Suppressor macrophage treated with lipopolysaccharide for 4 hours (primary cell): ENCODE results near the gene ZBTB47.

ENCODE experiments used
- DNase-seq: peaks from one replicate; pipeline ENCODE4 v3.0.0-alpha.2; 2020

Gene ZBTB47

DNA sequence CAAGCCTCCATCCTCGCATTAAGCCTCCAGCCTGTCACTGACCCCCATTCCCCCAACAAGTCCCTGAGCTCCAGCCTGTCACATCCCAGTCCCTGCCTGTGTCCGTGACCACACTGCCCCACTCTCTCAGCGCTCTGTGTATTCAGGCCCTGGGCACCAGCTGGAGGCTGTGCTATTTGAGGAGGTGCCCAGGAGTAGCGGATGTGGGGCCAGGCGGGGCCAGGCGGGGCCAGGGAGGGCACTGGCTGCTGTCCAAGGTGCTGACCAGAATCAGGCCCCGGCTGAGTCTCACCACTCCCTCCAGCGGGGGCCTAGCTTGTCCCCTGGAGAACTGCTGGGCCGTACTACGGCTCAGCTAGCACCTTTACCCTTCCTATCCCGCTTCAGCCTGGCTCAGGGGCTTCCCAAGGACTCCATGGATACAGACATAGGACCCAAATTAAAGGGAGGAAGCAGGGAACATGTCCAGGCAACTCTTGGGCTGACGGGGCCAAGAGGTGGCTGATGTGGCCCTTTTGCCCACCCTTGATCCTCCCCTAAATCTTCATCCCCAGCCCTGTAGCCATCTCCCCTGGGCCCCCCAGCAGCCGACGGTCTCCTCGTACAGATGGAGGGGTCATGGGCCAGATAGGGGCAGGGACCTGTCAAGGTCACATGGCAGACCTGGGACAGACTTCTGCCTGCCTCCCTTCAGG, 48.0 kb downstream of the ZBTB47 start:
- DNase-seq = peak; percentile 62

DNA sequence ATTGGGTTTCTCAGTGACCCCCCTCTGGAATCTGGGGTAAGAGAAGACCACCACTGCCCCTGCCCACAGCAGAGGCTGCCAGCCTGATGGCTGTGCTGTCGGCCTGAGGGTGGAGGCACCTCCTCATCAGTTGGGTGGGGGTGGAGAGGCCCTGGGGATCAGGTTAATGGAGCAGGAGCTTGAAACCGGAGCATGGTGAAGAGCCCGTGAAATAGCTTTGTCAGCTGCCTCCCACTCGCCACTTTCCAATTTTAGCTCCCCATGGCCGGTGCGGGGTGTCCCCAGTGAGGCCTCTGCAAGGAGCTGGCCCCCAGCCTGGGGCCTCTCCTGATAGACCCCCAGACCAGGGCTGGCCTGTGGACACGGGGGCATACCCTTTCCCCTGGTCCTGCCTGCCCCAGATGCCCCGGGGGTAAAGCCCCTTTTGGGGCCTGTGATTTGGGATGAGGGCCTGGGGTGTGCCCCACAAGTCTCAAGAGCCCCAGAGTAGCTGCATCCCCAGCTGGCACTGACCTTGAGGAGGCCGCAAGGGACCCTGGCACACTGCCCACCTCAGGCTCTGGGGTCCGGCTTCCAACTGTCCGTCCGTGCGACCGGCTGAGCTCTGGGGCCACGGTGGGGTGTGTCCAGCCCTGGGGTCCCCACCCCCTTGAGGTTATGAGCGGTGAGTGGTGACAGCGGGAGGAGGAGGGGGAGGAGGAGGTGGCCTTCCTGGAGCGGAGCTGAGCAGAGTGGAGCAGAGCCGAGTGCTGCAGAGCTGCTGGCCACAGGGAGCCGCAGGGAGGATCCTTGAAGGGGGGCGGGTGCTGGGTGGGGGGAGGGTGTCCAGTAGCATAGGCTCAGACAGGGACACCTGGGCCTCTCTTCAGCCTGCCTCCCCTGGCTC, 48.8 kb downstream of the ZBTB47 start, which contains the start of gene HHATL:
HHATL (minus strand) TSS at position 733 of the 886 bp plus-strand sequence. CDS start 1,972 bp downstream, outside the sequence.
- no peak for DNase-seq

DNA sequence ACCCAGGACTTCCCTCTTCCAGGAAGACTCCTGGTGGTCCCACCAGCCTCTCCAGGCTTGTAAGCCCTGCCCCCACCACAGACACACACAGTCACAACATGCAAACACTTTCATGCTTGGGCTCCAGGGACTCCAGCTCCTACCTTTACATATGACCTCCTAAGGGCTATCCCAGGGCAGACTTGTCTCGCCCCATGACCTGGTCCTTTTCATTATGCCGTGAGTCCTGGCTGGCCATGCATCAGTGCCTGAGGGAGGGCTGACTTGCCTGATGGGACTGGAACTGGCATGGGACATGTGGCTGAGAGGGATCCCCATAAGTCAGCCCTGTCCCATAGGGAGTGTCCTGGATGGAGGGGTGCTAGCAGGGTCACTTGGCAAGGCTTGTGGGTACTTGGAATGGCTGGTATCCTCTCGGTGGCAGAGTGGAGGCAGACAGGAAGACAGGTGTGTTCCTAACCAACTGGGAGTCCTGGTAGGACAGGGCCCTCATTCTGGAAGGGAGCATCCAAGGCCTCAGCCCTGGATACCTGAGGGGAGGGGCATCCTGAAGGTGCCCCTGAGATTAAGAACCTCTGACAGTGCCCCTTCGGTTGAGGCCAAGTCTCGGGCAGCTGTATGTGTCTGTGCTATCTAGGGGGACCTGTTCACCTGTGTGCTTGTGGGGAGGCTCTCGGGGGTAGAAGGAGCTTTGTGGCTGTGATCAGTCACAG, 49.6 kb downstream of the ZBTB47 start:
- no peak for DNase-seq

DNA sequence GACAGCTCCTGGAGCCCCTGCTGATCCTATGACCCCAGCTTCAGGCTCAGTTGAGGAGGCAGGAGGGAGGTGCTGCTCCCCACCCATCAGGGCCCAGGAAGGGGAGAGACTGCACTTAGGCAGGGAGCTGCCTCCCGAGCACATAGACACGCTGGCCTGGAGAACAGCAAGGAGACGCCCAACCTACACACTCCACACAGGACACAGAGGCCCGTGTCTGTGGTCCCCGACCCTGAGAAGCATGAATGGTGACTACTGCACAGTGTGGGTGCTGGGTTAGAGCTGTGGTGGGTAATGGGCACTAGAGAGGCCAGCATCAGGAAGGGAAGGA, 50.2 kb downstream of the ZBTB47 start:
- DNase-seq = no peak

DNA sequence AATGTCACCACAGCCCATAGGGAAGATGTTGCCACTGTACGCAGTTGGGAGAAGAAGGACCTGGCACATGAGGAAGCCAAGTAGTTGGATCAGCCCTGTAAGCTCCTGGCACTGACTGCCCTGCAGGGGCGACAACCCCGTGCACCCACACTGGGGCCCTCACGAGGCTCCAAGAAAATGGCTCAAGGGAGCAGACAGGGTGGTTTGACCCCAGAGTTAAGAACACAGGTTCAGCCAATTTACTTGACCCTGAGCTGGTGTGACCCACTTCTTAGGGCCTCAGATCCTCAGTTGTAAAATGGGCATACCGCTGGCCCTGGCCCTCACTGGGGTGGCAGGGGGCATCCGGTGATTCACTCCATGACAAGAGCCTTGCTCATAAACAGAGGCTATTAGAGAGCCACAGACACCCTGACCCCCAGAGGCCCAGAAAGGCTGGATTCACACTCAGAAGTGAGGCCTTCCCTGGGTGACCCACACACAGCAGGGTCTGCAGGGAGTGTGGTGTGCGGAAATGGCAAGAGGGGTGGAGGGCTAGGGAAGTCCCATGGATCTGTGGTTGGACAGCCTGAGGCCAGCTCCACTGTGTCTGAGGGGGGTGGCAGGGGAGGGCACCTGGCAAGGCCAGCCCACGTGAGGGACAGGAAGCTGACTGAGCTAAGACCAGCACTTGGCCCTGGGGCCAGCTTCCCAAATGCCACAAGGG, 50.8 kb downstream of the ZBTB47 start:
- DNase-seq = no peak

DNA sequence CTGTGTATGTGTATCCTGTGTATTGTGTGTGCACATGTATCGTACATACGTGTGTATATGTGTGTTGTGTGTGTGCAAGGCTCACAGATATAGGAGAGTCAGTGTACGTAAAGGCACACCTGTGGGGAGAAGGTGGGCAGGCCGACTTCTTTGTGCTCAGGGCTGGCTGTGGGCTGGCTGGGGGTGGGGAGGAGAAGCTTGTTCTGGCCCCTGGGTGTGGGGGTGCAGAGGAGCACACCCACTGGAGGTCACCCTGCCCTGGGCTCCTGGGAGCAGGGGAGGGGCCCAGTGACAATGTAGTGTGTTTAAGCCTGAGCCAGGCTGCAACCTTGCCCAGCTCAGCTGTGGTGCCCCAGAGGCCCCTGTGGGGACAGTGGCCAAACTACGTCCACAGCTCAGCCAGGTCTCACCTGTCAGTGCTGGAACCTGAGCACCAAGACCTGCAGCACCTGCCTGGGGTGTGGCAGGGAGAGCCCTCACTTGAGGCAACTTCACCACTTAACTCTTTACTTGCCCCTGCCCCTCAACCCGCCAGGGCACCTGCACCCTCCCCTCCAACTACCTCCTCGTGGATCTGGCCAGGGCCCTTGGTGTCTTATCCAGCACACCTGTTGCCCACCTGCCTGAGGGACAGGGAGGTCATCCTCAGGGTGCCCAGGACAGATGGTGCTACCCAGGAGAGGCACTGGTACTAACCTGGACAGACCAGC, 51.7 kb downstream of the ZBTB47 start:
- no peak for DNase-seq

DNA sequence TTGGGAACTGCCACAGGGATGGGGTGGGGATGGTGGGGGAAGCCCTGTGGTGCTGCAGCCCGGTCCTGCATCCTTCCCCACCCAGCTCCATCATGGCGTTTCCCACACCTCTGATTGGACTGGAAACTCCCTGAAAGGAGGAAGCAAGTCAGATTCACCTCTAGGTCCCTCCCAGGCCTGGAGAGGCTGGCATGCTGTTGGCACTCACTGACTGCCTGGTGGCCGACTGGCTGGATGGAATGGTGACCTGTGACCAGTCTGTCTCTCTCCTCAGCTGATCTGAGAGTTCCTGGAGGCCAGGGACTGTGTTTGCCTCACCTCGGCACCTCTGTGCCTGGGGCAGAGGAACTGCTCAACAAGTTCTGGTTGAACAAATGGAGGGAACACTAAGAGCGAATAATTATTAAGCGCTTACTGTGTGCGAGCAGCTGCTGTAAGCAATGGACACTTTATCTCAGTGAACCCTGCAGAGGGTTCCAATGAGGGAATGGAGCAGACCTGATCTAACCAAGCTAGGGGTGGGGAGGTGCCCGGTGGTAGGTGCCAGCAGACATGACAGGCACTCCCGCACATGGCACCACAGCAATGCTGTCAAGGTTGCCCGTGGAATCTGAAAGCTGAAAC, 52.6 kb downstream of the ZBTB47 start:
- DNase-seq = no peak

DNA sequence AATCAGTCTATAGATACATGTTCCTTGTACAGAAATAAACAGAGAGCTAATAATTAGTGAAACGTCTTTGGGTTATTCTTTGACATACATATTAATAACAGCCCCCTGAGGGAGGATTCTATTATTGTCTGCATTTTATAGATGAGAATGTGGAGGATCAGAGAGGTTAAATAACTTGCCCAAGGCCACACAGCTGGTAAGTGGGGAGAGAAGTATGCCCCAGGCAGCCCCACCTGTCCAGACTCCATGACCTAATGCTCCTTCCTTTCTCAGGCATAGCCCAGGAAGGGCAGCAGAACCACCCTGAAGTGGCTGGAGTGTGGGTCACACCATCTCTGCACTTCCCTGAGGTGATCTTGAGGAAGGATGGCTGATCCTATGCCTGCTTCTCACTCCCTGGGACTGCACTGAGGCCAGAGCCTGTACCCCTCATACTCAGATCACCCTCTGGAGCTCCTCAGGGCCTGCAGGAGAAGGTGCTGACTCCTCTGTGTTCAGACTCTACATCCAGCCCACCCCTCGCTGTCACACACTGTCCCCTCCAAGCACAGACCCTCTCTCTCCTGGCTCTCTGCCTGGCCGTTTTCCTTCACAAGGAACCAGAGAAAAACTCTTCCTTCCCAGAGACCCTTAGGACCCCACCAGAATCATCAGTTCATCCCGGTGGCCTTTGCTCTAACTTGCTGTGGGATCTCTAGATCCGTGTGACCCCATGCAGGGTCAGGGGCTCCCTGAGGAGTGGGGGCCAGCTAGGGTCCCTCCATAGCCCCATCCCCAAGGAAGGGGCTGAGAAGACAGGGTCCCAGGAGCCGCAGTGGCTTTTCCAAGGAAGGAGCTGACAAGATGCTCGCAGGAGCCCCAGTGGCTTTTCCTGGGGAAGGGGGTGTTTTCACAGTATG, 53.5 kb downstream of the ZBTB47 start:
- DNase-seq = no peak

DNA sequence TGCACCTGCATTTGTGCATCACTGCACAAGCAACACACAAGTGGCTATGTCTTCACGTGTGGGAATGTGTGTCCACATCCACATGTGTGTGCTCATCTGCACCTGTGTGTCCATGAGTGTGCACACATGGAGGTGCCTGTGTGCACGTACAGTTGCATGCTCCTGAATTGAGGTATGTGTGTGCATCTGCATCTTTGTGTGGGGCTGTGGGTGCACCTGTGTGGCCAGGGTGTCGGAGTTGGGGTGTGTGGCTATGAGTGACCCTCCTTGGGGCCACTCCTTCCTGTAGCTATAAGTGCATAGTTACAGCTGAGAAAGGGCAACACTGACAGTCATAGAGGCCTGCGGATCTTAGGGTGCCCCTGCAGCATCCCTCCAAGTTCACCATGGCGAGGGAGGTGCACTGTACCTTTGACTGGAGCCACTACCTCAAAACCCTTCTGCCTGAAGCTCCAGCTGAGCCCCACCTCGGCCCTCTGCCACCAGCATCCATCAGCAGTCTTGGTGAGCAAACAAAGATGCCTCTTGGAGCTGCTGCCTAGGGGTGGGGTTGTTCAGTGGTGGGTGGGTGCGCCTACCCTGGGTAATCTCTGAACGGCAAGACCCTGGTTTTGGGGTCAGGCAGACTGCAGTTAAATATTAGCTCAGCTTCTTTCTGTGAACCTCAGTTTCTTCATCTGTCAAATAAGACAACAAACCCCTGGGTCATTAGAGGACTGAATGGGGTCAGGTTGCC, 54.3 kb downstream of the ZBTB47 start:
- DNase-seq = no peak

DNA sequence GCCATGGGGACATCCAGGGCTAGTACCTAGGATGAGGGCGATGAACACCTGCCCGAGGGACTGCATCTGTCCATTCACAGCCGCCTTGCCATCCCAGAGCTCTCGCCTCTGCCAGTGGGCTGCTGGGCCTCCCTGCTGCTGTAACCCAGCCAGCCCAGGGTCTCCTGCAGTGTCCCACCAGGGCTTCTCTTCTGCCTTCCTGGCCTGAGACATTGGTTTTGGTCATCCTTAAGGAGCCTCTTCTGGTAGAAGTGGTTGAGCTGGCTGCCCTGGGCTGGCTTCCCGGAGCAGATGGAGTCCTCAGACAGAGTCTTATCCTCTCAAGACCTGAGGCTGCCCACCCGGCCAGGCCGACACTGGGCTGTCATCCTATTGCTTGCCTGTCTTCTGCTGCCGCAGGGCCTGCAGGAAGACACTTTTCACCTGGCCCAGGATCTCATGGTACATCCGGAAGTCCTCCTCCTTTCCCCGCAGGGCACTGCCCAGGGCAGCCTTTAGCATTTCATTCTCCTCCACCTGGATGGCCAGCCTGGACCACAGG, 55.2 kb downstream of the ZBTB47 start:
- no peak for DNase-seq

DNA sequence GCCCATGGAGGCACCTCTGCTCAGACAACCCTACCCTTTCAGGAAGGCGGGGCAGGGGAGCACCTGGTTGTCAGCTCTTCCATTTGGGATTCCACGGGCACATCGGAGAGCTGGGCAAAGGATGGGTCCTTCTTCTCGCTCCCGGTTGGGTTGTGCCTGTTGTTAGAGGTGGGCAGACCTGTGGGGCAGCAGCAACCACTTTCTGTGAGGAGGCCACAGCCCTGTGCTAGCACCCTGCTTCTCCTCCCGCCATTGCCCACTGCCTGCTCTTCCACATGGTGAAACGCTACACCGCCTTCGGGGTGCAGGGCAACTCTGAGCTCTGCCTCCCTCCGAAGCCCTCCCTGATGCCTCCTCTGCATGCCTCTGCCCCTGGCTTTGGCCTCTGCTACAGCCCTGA, 56.1 kb downstream of the ZBTB47 start:
- DNase-seq = no peak

DNA sequence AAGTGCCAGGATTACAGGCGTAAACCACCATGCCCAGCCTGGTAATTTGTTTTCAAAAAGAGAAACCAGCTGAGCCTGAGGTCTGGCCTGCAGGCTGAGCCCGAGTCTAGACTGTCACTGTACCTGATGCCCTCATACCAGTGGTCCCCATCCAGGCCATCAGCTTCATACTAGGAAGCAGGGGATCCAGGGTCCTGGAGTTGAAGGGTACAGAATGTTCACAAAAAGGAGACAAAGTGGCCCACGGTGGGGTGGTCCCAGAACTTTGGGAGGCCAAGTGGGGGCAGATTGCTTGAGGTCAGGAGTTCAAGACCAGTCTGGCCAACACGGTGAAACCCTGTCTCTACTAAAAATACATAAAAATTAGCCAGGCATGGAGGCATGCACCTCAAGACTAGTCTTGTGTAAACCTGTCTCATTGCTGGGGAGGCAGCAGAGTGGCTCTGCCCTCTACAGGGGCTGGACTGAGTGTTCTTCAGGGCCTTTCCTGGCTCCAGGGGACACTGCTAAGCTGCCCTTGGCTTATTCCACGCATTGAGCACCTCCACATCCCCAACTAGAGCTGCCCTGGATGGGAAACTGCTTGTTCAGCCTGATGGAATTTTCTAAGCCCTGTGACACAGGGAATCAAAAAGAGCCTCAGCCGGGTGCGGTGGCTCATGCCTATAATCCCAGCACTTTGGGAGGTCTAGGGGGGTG, 57.0 kb downstream of the ZBTB47 start:
- no peak for DNase-seq

DNA sequence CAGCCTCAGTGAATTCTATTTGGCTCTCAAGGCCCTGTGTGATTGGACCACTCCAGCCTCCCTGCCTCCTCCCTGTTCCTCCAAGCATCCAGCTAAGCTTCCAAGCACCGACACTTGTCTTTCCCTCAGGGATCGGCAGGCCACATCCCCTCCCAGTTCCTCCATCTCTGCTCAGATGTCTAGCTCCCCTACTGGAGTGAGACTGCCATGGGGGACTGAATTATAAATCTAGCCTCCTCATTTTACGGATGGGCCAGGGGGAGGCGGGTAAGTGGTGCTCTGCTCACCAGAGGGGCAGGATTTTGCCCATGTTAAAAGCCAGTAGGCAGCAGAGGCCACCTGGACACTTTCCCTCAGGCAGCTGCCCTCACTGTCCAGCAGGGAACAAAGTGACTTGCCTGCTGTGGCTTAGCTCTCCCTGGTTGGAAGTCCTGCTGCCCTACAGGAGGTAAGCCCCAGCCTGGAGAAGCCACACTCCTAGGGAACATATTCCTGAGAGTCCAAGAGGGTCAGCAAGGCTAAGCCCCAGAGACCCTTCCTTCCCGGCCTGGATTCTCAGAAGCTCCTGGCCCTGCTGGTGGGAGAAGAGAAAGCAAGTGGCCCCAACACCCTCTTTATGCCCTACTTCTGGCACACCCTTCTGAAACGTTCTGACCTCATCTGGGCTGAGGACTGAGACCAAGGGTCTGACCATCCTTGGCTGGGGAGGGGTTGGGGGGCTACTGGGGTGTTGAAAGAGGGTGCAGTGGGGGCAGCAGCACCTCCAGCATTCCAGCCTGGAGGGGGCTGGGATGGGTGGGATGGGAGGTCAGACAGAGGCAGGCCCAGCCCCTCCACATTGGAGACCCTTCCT, 58.2 kb downstream of the ZBTB47 start:
- no peak for DNase-seq

DNA sequence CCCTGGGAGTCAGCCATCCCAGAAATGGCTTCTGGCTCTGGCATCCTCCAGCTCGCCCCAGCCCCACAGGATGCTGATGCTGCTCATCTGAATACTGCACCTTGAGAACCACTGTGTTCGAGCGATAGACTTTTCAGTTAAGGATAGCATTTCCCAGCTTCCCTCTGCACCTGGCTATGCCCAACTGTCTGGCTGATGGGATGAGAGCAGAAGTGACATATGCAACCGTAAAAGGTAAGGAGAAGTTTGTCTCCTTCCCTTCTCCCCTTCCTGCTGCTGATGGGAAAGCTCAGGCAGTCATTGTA, 58.8 kb downstream of the ZBTB47 start:
- no peak for DNase-seq

DNA sequence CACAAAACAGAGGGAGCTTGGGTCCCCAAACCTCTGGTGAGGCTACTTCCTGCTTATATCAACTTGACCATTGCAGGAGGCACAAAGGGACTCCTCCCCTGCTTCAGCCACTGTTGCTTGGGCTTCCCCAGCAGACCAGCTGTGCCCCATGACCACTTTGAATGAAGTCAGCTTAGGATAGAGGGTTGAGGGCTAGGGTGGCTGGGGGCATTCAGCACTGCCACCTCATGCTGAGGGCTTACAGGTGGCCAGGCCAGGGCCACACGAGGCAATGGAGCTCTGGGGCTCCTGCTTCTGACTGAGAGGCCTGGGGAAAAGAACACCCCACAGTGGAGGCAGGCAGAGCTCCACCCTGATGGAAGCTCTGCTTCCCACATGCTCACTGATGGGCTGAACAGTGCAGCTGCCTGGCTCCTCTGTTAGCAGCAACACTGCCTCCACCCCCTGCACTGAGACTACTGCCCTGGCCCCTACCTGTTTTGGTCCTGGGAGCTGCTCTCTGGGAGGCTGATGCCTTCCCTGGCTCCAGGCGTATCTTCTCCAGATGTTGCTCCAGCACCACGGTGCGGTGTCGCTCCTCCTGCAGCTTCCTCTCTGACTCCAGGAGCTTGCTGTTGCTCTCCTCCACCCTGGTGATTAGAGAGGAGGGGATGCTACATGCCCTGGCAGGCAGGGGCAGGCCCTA, 59.3 kb downstream of the ZBTB47 start:
- no peak for DNase-seq

DNA sequence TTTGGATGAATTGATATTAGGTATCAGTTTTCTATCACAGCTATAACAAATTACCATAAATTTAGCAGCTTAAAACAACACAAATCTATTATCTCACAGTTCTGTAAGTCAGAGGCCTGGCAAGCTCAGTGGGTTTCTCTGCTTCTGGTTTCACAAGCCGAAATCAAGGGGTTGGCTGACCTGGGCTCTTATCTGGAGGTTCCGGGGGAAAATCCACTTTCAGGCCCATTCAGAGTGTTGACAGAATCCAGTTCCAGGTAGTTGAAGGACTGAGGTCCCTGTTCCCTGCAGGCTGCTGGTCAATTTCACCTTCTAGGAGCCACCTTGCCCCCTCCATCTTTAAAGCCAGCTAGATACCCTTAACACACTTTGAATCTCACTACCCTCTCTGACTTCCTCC, 60.2 kb downstream of the ZBTB47 start:
- DNase-seq = no peak

DNA sequence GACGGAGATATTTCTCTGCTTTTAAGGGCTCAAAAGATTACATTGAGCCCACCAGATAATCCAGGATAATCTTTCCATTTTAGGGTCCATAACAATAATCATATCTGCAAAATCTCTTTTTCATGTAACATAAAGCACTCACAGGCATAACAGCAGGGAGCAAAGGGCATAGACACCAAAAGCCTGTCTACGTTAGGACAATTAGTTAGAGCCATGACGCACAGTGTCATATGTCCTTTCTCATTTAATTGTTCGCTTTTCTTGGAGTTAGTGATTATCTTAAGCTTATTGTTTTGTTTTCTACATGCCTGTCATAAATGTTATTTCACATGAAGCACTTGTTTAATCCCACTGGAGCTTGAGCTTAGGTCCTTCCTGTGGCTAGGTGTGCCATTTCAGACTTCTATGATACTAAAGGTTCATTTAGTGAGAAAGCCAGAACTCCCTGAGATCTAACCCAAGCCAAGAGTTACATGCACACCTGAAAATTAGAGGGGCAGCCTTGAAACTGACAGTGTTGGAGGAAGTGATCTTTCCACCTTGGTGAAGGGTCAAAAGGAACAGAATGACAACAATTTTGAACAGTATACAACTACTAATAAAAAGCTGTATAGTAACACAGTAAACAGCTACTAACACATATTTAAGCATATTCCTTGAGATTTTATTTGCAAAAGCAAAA, 60.8 kb downstream of the ZBTB47 start:
- no peak for DNase-seq
